Upper lobe of right lung (tissue), 1 donor: Measurements from ENCODE around the gene ASTN1. TPM values are rescaled to one million over a fixed set of nuclear protein-coding genes. Genes with fewer than 3 reads are reported as not detected.

Experiments
- ATAC-seq: fragments of 200-7000 bp; cut with Tn5 transposase; one replicate; pipeline ENCODE4 v1.9.1; 2020; ENCODE audit warnings: mild to moderate bottlenecking, moderate library complexity
- DNase-seq: peaks from one replicate; pipeline ENCODE4 v3.0.0-alpha.2; 2020
- H3K27ac ChIP-seq: fragments of 200-600 bp; one replicate; pipeline ENCODE4 v1.8.0; 2022
- H3K27me3 ChIP-seq: fragments of 200-600 bp; one replicate; pipeline ENCODE4 v1.8.0; 2022; ENCODE audit warnings: mild to moderate bottlenecking
- H3K36me3 ChIP-seq: fragments of 200-600 bp; one replicate; pipeline ENCODE4 v1.8.0; 2022
- H3K4me1 ChIP-seq: fragments of 200-600 bp; one replicate; pipeline ENCODE4 v1.8.0; 2022
- H3K4me3 ChIP-seq: fragments of 200-600 bp; one replicate; pipeline ENCODE4 v1.8.0; 2022; ENCODE audit warnings: mild to moderate bottlenecking
- H3K9me3 ChIP-seq: fragments of 200-600 bp; one replicate; pipeline ENCODE4 v1.8.0; 2022
- intact Hi-C: fragments of 100-400 bp; cut with DNase I; formaldehyde crosslinking; loops from one replicate; pipeline ENCODE4 v1.11.0; 2022
- total RNA-seq: library from RNA; stranded (reverse); fragmentation: NEBNext Ultra II Directional; extraction: Animal tissue kit (Norgen Biotek cat#: 25700); gene quantifications from one replicate; pipeline ENCODE4 v1.2.1, GENCODE V29; 2021
- TF ChIP-seq, protein P1 (sequence below): fragments of 200-600 bp; IDR thresholded peaks from one replicate; pipeline ENCODE4 v1.8.0; 2022; ENCODE audit warnings: antibody characterized with exemption
- donor health status: DM: no; HTN: yes; CAD: no; lungs with severe emphysema.

ASTN1 gene
- total RNA-seq, 1 donor from 2014 or later, result 0.20 TPM

DNA sequence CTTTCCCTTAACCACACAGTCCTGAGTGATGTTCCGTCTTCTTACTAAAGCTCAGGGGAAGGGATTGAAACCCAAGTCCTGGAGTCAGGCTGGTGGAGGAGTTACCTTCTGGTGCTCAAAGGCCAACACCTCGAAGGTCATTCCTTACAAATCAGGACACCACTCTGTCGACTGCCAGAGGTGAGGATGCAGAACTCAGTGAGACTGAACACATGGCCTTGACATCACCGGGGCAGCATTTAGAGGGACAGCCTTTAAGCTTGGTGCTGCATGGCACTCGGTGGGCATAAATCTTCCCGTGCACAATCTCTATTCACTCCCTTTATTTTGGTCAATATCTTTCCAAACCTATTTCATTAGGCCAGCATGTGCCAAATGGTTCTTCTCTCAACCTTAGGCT, 130.9 kb downstream of the ASTN1 start:
- Histone ChIP-seq H3K4me1 (no peaks in the 10 kb centered on the region), H3K4me3 (no peak overlapping the region), H3K36me3 (no peaks in the 10 kb centered on the region), H3K27me3 (no peaks in the 10 kb centered on the region), H3K9me3 (no peaks in the 10 kb centered on the region), H3K27ac (no peak overlapping the region)
- intact Hi-C loops, result no loop called here
- DNase-seq (no peak), ATAC-seq (no peak)
- TF ChIP-seq, protein P1, sequence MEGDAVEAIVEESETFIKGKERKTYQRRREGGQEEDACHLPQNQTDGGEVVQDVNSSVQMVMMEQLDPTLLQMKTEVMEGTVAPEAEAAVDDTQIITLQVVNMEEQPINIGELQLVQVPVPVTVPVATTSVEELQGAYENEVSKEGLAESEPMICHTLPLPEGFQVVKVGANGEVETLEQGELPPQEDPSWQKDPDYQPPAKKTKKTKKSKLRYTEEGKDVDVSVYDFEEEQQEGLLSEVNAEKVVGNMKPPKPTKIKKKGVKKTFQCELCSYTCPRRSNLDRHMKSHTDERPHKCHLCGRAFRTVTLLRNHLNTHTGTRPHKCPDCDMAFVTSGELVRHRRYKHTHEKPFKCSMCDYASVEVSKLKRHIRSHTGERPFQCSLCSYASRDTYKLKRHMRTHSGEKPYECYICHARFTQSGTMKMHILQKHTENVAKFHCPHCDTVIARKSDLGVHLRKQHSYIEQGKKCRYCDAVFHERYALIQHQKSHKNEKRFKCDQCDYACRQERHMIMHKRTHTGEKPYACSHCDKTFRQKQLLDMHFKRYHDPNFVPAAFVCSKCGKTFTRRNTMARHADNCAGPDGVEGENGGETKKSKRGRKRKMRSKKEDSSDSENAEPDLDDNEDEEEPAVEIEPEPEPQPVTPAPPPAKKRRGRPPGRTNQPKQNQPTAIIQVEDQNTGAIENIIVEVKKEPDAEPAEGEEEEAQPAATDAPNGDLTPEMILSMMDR, result no peak

DNA sequence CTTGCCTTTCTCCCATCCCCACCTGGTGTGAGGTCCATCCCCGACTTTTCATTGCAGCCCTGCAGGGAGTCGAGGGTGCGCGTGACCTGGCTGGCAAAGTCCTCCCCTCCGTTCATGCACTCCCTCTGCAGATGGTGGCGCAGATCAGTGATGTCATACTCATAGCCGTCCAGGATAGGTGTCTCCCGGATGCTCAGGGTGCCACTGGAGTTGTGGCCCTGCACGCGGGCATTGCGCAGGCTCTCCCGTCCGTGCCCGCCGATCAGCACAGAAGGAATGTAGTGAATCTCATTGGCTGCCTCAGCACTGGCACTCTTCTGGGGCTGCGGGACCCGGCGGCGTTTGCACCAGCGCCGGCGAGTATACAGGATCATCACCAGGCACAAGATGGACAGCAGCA, 132.1 kb downstream of the ASTN1 start:
- intact Hi-C loops, result no loop called here
- H3K9me3 ChIP-seq, result no peaks in the 10 kb centered on the region
- ATAC-seq (peak; percentile 25), DNase-seq (no peak)
- no peaks in the 10 kb centered on the region for H3K36me3 ChIP-seq
- TF ChIP-seq, protein P1, result no peak
- no peaks in the 10 kb centered on the region for H3K27me3 ChIP-seq
- H3K4me3 ChIP-seq, result no peak overlapping the region
- H3K4me1 ChIP-seq, result no peaks in the 10 kb centered on the region
- no peak overlapping the region for H3K27ac ChIP-seq

DNA sequence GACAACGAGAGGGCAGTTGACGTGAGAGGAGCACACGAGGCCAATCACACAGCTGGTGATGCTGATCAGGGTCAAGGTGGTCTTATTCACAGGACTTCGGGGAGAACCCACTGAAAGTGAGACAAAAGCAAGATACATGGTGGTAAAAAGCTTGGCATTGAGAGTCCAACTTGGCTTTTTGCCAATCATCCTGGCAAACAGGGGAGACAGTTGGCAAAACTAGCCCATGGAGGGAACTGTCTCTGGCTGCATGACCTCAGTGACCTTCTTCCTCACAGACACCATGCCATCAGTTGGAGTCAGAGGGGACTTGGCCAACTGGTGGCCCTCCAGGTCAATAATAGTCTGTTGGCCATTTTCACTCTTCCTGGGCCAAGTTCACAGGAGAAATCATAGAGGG, 139.9 kb downstream of the ASTN1 start:
- Histone ChIP-seq H3K4me1 (no peaks in the 10 kb centered on the region), H3K9me3 (no peaks in the 10 kb centered on the region), H3K4me3 (no peak overlapping the region), H3K27ac (no peak overlapping the region), H3K27me3 (no peaks in the 10 kb centered on the region), H3K36me3 (no peaks in the 10 kb centered on the region)
- ATAC-seq (no peak), DNase-seq (no peak)
- intact Hi-C loops, result no loop called here
- TF ChIP-seq, protein P1, result no peak

DNA sequence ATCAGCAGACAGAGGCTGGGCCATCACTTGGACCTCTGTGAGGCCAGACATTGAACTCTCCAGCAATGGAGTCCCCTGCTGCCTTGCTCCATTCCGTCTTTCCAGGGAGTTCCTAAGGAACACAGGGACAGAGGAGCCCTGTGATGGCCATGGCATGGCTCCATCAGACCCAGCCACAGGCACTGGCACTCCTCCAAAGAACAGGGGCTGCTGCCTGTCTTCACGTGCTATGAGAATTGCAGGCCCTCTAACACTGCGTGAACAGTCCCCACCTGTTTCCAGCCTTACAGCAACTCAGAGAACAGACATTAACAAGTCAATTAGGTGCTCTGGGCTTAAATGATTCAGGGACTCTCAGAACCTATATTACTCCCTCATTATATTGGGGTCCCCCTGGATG, 140.8 kb downstream of the ASTN1 start:
- Histone ChIP-seq H3K9me3 (no peaks in the 10 kb centered on the region), H3K36me3 (no peaks in the 10 kb centered on the region), H3K27ac (no peak overlapping the region), H3K4me3 (no peak overlapping the region), H3K27me3 (no peaks in the 10 kb centered on the region), H3K4me1 (no peaks in the 10 kb centered on the region)
- ATAC-seq (no peak), DNase-seq (no peak)
- intact Hi-C loops, result no loop called here
- TF ChIP-seq, protein P1, result no peak

DNA sequence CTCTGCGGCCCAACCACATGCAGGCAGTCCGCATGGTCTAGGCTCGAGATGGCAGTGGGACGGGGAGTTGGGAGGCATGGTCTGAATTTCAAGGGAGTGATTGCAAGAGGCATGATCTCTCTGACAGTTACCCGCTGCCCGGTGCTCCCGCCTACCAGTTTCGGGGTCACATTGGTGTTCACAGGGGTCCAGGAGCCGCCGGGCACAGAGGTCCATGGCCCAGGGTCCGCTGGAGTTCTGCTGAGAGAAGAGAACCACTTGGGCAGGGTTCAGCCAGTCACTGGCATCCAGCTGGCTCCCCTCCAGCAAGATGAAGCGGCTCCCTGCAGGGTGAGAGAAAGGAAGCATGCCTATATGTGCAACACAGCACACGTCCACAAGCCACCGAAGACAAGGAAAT, 141.3 kb downstream of the ASTN1 start:
- Histone ChIP-seq H3K4me1 (no peaks in the 10 kb centered on the region), H3K27ac (no peak overlapping the region), H3K4me3 (no peak overlapping the region), H3K9me3 (no peaks in the 10 kb centered on the region), H3K27me3 (no peaks in the 10 kb centered on the region), H3K36me3 (no peaks in the 10 kb centered on the region)
- ATAC-seq (peak; percentile 11), DNase-seq (no peak)
- TF ChIP-seq, protein P1, result no peak
- intact Hi-C loops, result no loop called here

DNA sequence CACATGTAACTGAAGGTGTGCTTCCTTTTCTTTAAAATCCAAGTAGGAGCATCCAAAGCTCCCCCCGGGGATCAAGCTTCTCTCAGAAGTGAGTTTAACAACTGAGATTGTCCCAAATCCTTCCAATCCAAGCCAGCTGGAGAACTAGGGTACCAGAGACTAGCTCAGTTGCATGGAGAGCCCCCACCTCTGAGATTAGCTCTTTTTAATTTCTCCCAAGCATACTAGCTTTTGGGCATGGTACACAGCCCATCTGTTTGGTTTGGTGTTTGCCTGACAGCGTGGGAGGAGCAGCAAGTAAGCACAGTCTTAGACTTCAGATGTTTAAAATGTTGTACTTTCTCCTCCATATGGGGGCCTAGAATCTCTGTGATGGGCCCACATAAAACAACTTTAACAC, 142.8 kb downstream of the ASTN1 start:
- no peaks in the 10 kb centered on the region for H3K27me3 ChIP-seq
- no peak for DNase-seq
- intact Hi-C loops, result no loop called here
- TF ChIP-seq, protein P1, result no peak
- H3K27ac ChIP-seq, result no peak overlapping the region
- H3K4me3 ChIP-seq, result no peak overlapping the region
- ATAC-seq, result no peak
- no peaks in the 10 kb centered on the region for H3K36me3 ChIP-seq
- H3K4me1 ChIP-seq, result no peaks in the 10 kb centered on the region
- H3K9me3 ChIP-seq, result no peaks in the 10 kb centered on the region
